HG02870 (cell line): ENCODE results near the gene FSHR.

Experiments used
- ATAC-seq: cut with Tn5 transposase; IDR thresholded peaks from one replicate; pipeline ENCODE4 v1.9.1; 2021; ENCODE audit warnings: mild to moderate bottlenecking, moderate library complexity; ENCODE audit not compliant: unreplicated experiment

FSHR gene

DNA sequence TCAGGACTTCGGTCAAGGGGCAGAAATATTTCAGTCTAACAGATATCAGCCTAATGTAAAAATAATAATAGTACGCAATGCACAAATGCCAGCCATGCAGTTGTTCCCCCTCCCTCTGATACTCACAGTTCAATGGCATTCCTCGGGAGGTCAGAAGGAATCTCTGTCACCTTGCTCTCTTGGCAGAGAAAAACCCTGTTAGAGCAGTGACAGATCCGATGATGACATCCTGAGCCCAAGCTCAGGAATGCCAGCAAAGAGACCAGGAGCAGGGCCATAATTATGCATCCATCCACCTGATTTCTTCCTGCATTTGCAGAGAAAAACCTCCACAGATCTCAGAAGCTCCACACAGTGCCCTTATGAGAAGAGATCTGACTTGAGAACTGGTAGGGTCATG, at the start of gene FSHR:
Gene FSHR (minus strand): TSS at position 376 of the 400 bp plus-strand sequence. CDS start 98 bp downstream, at position 278.
- ATAC-seq, result no peak

GRCh38 chr2:49199266-49199665, 45.0 kb upstream of the FSHR start:
- no peak for ATAC-seq

DNA sequence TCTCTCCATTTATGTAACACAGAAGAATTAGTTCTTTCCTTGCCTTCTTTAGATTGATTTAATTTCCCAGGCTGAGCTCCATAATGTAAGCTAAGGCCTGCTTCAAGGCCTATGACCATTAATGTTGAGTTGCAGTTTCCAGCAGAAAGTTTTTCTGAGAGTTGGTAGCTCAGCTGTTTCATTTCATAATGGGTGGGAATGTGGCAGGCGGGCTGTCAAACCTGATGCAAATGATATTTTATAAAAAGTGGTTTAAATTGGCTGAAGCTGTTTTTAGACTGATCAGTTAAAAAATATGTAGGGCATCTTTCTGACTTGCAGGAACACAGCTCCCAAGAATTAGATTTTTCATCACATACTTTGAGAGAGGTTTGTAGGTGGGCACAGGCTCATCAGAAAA, 40.4 kb upstream of the FSHR start:
- no peak for ATAC-seq

- ATAC-seq, result no peak
These were observed 37.7 kb upstream of the FSHR start for GRCh38 chr2:49192036-49192435.

DNA sequence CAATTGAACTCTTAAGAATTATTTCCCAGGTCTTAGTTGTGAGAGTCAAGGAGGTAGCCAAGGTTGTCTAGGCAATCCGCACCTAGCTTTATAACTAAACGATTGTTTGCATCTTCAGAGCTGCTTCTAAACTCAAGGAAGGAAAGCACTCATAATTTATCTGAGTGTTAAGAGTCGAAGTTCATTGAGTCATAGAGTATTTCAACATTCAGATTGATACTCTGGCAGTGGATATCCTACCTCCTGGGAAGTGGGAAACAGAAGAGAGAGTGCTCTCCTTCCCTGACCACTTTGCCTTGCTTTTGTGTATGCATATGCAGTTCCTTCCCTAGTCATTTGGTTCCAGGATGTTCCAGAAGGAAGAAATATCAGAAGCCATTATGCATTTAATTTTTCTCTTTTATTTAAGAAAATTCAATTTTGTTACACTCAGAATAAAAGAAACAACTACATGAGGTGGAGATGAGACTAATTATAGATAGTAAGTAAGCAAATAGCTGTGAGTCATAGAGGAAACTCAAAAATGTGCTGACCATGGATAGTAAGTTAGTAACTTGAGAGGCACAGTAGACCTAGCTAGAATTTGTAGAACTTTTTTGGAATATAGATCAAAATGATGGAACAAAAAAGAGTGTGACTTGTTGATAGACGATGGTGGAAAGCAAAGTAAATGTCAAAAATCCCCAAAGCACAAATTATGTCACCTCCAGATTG, 35.4 kb upstream of the FSHR start:
- ATAC-seq, result no peak

- ATAC-seq, result no peak
These were observed 31.8 kb upstream of the FSHR start for GRCh38 chr2:49186050-49186648.

DNA sequence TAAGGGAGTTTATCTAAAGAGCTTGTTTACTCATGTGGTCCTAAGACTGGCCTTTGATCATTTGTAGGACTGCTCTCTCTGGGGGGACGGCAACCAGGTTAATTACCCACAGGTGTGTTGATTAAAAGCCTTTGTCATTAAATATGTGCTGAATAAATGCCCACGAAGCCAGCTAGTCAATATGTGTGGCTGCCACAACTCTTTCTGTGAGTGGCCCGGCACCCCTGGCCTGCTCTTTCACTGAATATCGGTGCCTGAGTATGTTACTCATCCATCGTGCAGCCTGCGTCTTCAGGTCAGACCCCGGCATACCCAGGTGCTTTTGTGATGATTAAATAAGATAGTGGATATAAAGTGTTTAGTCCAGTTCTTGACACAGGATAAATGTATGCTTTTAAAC, 24.3 kb upstream of the FSHR start:
- no peak for ATAC-seq

DNA sequence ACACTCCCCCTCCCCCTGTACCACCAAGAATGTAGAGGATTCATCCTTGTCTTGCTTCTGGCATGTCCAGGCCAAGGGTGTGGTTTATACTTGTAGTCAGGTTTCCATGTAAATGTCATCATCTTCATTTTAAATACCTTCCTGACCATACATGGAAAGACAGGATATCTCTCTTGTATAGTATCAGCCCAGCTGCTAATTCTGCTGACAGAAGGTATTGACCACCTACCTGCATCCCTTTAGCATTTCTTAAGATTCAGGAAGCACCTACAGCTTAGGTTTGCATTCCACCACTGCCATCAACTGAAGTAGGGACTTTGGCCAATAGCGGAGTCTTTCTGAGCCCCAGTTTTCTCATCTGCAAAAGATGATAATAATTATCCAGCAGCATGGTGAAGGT, 22.9 kb upstream of the FSHR start:
- no peak for ATAC-seq

- ATAC-seq, result no peak
These were observed 21.5 kb upstream of the FSHR start for GRCh38 chr2:49175831-49176230.

- no peak for ATAC-seq
These were observed 20.4 kb upstream of the FSHR start for GRCh38 chr2:49174750-49175149.

- no peak for ATAC-seq
These were observed 12.8 kb upstream of the FSHR start for GRCh38 chr2:49167131-49167530.

DNA sequence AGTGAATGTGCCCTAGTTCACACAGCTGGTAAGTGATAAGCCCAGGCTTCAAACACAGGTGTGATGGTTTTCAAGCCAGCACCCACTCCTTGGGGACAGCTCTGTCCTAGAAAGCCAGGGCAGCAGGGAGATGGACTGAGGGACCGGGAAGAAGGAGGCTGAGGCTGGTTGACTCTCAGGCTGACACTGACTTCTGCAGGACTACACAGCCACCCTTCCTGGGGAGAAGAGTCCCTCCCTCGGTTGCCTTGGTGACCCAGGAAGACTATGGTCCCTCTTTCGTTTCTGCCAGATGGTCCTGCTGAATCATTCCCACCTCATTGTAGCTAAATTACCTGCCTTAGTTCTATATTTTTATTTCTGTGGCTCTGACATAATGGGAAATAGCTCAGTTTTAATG, 11.3 kb upstream of the FSHR start:
- no peak for ATAC-seq

DNA sequence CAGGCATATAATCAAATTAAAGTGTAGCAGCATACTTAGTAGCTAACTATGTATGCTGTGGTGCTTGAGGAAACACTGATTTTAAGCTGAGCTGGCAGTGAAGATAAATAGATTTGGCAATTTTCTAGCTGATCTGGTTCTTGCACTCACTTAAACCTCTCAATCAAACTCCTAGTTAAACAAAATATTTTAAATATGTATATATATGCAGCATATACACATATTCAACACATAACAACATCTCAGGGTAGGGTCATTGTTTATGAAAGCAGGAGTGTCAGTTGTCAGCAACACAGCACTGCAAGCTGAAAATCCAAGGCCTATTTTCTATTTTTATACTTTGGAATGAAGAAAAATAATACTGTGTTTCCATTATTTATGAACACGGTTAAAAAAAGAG, 10.4 kb upstream of the FSHR start:
- ATAC-seq, result no peak

DNA sequence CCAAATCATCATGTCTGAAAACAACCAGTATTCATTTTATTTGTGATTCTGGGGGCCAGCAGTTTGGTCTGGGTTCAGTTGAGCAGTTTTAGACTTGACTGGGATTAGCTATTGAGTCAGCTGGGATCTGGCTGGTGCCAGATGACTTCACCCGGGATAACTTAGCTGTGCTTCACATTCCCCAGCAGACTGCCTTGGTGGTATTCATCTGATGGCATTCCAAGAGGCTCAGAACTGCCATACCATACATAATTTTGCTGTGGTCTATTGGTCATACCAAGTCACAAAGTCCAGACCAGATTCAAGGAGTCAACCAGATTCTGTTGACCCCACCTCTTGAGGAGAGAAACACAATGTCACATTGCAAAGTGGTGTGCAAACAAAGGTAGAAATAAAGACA, 7.8 kb upstream of the FSHR start:
- ATAC-seq, result no peak

DNA sequence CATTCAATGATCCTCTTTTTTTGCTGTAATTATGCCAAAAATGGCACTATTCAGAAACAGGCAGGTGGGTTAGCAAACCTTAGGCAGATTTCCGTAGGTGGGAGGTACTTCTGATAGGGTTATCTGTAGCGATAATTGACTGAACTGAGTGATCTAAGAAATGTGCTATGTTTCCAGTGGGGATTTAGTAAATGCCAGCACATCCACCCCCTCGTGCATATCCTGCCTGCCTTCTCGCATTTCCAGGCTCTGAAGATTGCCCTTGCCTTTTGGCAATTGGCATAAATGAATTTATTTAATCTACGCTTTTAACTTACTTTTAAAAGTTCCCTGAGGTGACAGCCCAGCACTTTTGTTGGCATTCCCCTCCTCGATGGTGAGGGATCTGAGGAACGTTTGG, 576 bp upstream of the FSHR start:
- no peak for ATAC-seq

DNA sequence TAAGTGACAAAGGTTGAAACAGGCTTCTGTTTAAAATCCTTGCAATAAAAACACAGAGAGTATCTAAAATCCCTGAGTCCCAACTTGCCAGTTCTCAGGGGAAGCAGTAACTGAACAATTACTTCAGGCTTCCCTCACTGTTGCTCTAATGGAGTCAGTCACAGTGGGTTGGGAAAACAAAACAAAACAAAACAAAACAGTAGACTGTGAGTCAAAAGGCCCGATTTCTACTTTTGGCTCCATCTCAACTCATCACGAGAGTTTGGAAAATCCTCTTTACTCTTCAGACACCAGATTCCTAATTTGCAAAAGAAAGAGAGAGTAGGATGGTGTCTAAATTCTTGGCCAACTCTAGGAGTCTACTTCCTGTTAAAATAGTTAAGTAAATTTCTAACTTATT, 1.1 kb downstream of the FSHR start:
- ATAC-seq, result no peak

GRCh38 chr2:49152824-49153223, 1.5 kb downstream of the FSHR start:
- no peak for ATAC-seq

- ATAC-seq, result no peak
These were observed 7.9 kb downstream of the FSHR start for GRCh38 chr2:49146401-49146800.

DNA sequence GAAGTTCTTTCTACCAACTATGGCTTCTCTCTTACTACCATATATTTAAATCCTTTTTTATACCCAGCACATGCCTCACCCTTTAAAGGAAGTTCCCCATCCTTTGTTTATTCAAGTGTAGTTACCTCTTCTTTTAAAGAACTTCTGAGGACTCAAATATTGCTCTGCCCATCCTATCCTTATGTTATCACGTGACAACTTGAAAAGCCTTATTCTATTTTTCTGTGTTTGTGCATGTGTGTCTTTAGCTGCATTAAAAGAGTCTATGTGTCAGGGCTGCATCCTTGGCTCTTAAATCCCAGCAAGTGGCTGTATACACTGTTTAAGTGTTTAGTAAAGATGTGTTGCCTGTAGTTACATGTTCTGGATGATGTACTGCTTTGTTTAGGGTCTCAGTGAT, 22.5 kb downstream of the FSHR start:
- no peak for ATAC-seq

DNA sequence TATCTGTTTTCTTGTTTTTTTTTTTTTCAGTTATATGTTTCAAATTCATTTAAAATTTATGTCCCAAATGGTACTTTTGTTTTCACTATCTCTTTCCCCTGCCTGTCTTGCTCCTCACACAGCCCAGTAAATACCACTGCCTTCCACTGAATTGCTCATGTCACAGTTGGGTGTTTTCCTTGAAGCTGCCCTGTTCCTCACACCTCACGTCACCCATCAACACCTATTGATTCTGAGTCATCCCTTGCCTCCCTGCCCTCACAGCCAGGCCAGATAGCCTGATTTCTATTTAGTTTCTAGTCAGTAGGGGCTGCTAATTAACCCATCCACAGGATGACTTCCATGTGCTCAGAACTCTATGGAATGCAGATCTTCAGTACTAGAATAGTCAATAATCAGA, 25.3 kb downstream of the FSHR start:
- ATAC-seq, result peak; percentile 97

- no peak for ATAC-seq
These were observed 30.7 kb downstream of the FSHR start for GRCh38 chr2:49123600-49123999.

DNA sequence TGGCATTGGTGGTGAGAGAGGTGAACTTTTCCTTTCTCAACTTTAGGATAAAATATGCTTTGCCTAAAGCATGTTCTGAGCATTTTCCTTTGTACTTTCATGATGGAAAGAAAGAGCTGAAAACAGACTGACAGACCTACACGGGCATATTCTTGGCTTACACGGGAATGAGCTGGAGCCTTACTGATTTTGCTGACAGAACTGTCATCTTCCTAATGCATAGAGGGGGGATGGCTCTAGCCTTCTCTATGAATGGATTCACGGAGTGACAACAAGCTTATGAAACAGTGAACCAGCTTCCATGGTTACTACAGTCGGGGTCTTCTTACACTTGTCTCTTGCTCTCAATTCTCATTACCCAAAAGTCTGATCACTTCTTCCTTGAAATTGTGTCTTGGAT, 32.2 kb downstream of the FSHR start:
- ATAC-seq, result no peak

- no peak for ATAC-seq
These were observed 41.3 kb downstream of the FSHR start for GRCh38 chr2:49113046-49113445.
